OCI-LY1 (cell line): ENCODE data around the gene COPZ1.

Experiments used
- CTCF ChIP-seq: fragments of 200-600 bp; sonication (generic), shearing (Covaris generic); IDR thresholded peaks from 2 replicates; pipeline ENCODE4 v1.5.1; 2017; ENCODE audit warnings: mild to moderate bottlenecking, antibody characterized with exemption, low read length, moderate library complexity, mixed read lengths
- EZH2 ChIP-seq: fragments of 200-600 bp; sonication (generic), shearing (Covaris generic); IDR thresholded peaks from 2 replicates; pipeline ENCODE4 v1.8.0; 2017; ENCODE audit warnings: borderline replicate concordance, mixed run types, mild to moderate bottlenecking, antibody characterized with exemption, low read length, moderate library complexity, mixed read lengths

GRCh38 chr12:54387114-54387467 lies 62.2 kb downstream of the COPZ1 start:
- no peak for TF ChIP-seq CTCF
- TF ChIP-seq EZH2 = no peak
